Duodenal mucosa (tissue), 2 donors: ENCODE measurements around the gene C11orf21.
"Not testable (repeated sequence)": the region's sequence is repeated elsewhere in the genome, so short reads cannot be mapped to it uniquely, and the experiment has no call there.

Experiments used
- H3K27ac ChIP-seq: one replicate; pipeline ENCODE4 v1.7.0; 2013; ENCODE audit warnings: low read depth, low read length
- H3K27me3 ChIP-seq, 2 donors: one replicate each; pipeline ENCODE4 v1.7.0; 2013; ENCODE audit warnings: low read length in 2 of 2, control low read depth in 1 of 2; ENCODE audit not compliant: insufficient read depth in 2 of 2, control insufficient read depth in 1 of 2
- H3K36me3 ChIP-seq, 2 donors: one replicate each; pipeline ENCODE4 v1.7.0; 2013; ENCODE audit warnings: low read length in 2 of 2, control low read depth in 1 of 2; ENCODE audit not compliant: insufficient read depth in 2 of 2, control insufficient read depth in 1 of 2
- H3K4me1 ChIP-seq, 2 donors: one replicate each; pipeline ENCODE4 v1.7.0; 2013; ENCODE audit warnings: low read length in 2 of 2, control low read depth in 1 of 2; ENCODE audit not compliant: insufficient read depth in 2 of 2, control insufficient read depth in 1 of 2
- H3K4me3 ChIP-seq, 2 donors: one replicate each; pipeline ENCODE4 v1.7.0; 2013; ENCODE audit warnings: low read length in 2 of 2, low read depth in 1 of 2
- H3K9ac ChIP-seq, 2 donors: one replicate each; pipeline ENCODE4 v1.7.0; 2013; ENCODE audit warnings: low read length in 2 of 2, low read depth in 1 of 2
- H3K9me3 ChIP-seq, 2 donors: one replicate each; pipeline ENCODE4 v1.7.0; 2013; ENCODE audit warnings: low read length in 2 of 2, control low read depth in 1 of 2; ENCODE audit not compliant: control insufficient read depth in 1 of 2

C11orf21 gene

DNA sequence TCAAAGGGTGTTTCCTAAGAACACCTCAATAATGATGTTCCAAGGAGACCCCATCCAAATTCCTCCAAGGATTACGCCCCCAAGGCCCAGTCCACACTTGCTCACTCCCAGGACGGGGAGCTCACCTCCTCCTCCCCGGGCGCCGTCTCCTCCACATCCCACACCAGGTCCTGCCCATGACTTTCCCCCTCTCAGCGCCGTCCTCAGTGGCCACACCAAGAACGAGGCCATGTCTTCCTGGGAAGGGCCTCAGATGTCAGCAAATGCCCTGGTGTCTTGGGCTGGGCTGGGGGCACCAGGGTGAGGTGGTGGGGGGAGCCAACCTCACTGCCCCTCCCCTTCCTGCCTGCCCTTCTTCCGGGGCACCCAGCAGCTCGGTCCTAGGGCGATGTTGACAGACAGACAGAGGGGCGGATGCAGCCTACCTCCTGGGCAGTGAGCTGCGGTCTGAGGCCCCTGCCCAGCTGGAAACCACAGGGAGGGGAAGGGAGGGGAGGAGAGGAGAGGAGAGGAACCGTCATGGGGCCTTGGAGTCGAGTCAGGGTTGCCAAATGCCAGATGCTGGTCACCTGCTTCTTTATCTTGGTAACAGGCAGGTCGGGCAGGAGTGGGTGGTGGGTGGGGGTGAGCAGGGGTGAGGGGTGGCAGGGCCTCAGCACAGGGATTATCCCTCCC, at the start of gene C11orf21, which contains the start of gene TSPAN32:
Gene C11orf21, minus strand, starts transcription at position 288 of the 675 bp plus-strand sequence. Its CDS starts 110 bp downstream, at position 178.
Gene TSPAN32, plus strand, starts transcription at position 383 of the 675 bp plus-strand sequence. Its CDS starts 137 bp downstream, at position 520.
- Histone ChIP-seq H3K27me3 (no peaks in the 10 kb centered on the region), H3K9me3 (no peaks in the 10 kb centered on the region), H3K4me1 (peaks cover 6 to 19% of the 10 kb centered on the region in 2 donors), H3K4me3 (peak within 1 kb of the TSS in 1 of 2 donors; percentile 55), H3K9ac (peak within 1 kb of the TSS in 1 of 2 donors; percentile 25), H3K36me3 (no peaks in the 10 kb centered on the region), H3K27ac (no peak within 1 kb of the TSS)

DNA sequence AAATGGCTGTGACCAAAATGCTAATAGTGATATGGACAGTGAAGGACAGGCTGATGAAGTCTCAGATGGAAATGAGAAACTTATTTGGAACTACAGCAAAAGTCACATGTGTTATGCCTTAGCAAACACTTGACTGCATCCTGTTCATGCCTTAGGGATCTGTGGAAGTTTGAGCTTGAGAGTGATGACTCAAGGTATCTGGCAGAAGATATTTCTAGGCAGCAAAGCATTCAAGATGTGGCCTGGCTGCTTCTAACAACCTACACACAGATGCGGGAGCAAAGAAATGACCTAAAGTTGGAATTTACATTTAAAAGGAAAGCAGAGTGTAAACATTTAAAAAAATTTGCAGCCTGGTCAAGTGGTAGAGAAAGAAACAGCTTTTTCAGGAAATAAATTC, 47.3 kb upstream of the C11orf21 start:
- Histone ChIP-seq H3K36me3 (no peaks in the 10 kb centered on the region), H3K27ac (no peak overlapping the region), H3K27me3 (no peaks in the 10 kb centered on the region), H3K9ac (no peak overlapping the region), H3K4me3 (no peak overlapping the region), H3K4me1 (no peaks in the 10 kb centered on the region), H3K9me3 (no peaks in the 10 kb centered on the region)

DNA sequence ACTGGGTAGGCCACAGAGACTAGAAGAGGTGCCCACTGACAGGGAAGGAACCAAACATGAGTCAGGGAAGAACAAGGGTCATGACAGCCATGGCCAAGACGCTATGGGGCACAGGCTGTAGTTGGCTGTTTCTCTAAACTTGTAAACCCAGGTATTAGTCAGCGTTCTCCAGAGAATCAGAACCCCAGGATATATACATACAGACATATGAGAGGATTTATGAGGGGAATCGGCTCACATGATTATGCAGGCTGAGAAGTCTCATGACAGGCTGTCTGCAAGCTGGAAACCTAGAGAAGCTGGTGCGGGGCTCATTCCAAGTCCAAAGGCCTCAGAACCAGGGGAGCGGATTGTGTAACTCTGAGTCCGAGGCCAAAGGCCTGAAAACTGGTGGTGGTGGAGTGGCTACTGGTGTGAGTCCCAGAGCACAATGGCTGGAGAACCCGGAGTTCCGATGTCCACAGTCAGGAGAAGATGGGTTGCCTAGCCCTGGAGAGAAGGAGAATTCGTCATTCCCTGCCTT, 45.7 kb upstream of the C11orf21 start:
- no peak overlapping the region for H3K9ac ChIP-seq
- no peaks in the 10 kb centered on the region for H3K27me3 ChIP-seq
- no peak overlapping the region for H3K4me3 ChIP-seq
- H3K9me3 ChIP-seq, result no peaks in the 10 kb centered on the region
- no peaks in the 10 kb centered on the region for H3K36me3 ChIP-seq
- no peaks in the 10 kb centered on the region for H3K4me1 ChIP-seq
- H3K27ac ChIP-seq, result no peak overlapping the region

DNA sequence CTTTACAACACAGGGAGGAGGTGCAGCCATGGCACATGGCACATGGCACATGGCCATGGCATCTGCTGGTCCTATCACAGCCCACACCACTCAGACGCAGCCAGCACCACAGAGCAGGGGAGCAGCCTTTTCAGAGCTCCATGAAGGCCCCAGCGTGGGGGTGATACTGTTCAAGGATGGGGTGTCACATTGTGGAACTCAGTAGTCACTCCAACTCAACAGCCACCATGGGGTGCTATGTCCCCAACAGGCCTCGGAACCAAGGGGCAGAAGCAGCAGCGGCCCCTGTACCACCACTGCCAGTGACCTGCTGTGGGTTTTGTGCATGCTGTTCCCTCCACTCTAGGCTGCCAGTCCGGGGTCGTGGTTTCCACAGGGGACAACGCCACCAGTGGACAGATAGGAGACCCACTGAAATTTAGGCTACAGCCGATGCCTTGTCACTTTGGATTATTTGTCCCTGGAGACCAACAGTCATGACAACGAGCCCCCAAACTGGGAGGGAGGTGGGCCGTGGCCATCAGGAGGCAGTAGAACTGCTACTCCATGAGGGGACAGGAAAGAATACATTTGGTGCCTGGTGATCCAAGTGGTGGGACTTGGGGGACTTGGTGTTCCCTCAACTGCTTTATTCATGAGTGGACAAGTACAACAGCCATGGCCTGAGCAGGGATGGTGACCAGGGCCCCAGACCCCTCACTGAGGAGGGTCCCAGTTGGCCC, 45.0 kb upstream of the C11orf21 start:
- no peaks in the 10 kb centered on the region for H3K4me1 ChIP-seq
- no peaks in the 10 kb centered on the region for H3K36me3 ChIP-seq
- H3K9ac ChIP-seq, result no peak overlapping the region
- no peaks in the 10 kb centered on the region for H3K9me3 ChIP-seq
- H3K27me3 ChIP-seq, result no peaks in the 10 kb centered on the region
- H3K27ac ChIP-seq, result no peak overlapping the region
- no peak overlapping the region for H3K4me3 ChIP-seq

DNA sequence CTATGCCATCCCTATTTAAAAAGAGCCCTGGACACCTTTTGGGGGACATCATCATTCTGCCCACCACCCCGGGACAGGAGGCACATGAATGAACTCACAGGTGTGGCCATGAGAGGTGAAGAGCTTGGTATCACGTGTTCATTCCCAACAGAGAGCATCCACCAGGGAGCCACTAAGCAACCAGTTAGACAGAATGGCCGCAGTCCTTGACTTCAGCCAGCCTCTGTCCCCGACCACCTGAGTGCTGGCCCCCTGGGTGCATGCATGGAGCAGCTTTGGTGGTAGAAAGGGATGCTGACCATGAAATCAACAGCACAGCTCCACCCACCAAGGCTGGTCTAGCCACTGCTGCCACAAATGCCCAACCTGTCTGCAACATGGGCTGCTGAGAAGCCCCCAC, 44.3 kb upstream of the C11orf21 start:
- H3K4me3 ChIP-seq, result no peak overlapping the region

DNA sequence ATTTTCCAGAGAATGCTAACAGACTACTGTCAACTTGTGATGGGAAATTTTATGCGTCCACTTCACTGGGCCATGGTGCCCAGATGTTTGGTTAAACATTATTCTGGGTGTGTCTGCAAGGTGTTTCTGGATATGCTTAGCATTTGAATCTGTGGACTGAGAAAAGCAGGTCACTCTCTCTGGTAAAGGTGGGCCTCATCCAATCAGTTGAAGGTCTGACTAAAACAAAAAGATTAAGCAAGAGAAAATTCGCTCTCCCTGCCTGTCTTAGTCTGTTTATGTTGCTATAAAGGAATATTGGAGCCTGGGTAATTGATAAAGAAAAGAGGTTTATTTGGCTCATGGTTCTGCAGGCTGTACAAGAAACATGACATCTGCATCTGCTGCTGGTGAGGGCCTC, 43.3 kb upstream of the C11orf21 start:
- H3K27me3 ChIP-seq, result no peaks in the 10 kb centered on the region
- H3K4me1 ChIP-seq, result no peaks in the 10 kb centered on the region
- H3K36me3 ChIP-seq, result no peaks in the 10 kb centered on the region
- H3K4me3 ChIP-seq, result no peak overlapping the region
- H3K9me3 ChIP-seq, result no peaks in the 10 kb centered on the region
- H3K9ac ChIP-seq, result no peak overlapping the region
- no peak overlapping the region for H3K27ac ChIP-seq

More for the DNA sequence above, 44.3 kb upstream of the C11orf21 start:
- Histone ChIP-seq H3K27ac (no peak overlapping the region), H3K9ac (no peak overlapping the region), H3K4me1 (no peaks in the 10 kb centered on the region), H3K36me3 (no peaks in the 10 kb centered on the region), H3K27me3 (no peaks in the 10 kb centered on the region), H3K9me3 (no peaks in the 10 kb centered on the region)

DNA sequence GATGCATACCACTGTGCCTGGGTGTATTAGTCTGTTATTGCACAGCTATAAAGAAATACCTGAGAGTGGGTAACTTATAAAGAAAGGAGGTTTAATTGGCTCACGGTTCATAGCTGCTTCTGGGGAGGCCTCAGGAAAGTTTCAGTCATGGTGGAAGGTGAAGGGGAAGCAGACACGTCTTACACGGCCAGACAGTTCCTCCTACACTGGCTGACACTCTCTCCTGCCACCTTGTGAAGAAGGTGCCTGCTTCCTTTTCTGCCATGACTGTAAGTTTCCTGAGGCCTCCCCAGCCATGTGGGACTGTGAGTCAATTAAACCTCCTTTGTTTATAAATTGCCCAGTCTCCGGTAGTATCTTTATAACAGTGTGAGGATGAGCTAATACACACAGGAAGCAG, 41.8 kb upstream of the C11orf21 start:
- H3K9me3 ChIP-seq, result no peaks in the 10 kb centered on the region

DNA sequence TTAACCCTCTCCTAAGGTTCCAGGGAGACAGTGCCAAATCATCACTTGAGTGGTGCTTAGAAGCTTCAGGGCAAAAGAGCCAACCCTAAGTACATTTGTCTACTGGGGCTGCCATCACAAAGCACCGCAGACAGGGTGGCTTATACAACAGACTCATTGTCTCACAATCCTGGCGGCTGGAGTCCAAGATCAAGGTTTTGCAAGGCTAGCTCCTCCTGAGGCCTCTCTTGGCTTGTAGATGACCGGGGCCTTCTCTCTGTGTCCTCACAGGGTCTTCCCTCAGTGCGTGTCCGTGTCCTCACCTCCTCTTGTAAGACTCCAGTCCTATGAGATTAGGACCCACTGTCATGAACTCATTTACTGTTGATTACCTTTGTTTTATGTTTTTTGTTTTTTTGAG, 41.3 kb upstream of the C11orf21 start:
- Histone ChIP-seq H3K4me3 (no peak overlapping the region), H3K9me3 (no peaks in the 10 kb centered on the region), H3K4me1 (no peaks in the 10 kb centered on the region), H3K9ac (no peak overlapping the region), H3K27ac (no peak overlapping the region), H3K27me3 (no peaks in the 10 kb centered on the region), H3K36me3 (no peaks in the 10 kb centered on the region)

More for the DNA sequence above, 41.8 kb upstream of the C11orf21 start:
- Histone ChIP-seq H3K27ac (no peak overlapping the region), H3K36me3 (no peaks in the 10 kb centered on the region), H3K4me1 (no peaks in the 10 kb centered on the region), H3K4me3 (no peak overlapping the region), H3K9ac (no peak overlapping the region), H3K27me3 (no peaks in the 10 kb centered on the region)

DNA sequence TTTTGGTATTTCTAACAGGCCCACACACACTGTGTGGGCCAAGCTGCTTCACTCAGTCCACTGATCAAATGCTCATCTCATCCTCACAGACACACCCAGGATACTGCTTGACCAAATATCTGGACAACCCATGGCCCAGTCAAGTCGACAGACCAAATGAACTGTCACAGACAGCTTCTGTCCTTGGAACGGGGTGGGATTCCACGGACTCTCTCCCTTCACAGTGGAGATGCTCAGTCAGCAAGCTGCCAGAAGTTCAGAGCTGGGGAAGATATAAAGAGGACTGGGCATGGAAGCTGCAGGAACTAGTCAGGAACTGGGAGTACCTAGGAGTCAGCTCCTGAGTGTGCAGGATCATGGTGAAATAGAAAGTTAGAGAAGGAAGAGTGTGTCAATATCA, 40.8 kb upstream of the C11orf21 start:
- Histone ChIP-seq H3K36me3 (no peaks in the 10 kb centered on the region), H3K9me3 (no peaks in the 10 kb centered on the region), H3K4me1 (no peaks in the 10 kb centered on the region)

DNA sequence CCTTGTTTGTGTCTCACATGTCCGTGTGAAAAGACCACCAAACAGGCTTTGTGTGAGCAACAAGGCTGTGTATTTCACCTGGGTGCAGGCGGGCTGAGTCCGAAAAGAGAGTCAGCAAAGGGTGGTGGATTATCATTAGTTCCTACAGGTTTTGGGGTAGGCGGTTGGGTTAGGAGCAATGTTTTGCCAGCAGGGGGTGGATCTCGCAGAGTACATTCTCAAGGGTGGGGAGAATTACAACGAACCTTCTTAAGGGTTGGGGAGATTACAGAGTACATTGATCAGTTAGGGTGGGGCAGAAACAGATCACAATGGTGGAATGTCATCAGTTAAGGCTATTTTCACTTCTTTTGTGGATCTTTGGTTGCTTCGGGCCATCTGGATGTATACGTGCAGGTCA, 37.0 kb upstream of the C11orf21 start:
- not testable (repeated sequence) for H3K36me3 ChIP-seq, H3K9me3 ChIP-seq, H3K4me3 ChIP-seq, H3K4me1 ChIP-seq, H3K9ac ChIP-seq, H3K27ac ChIP-seq, H3K27me3 ChIP-seq

More for the DNA sequence above, 40.8 kb upstream of the C11orf21 start:
- no peak overlapping the region for H3K9ac ChIP-seq
- no peak overlapping the region for H3K4me3 ChIP-seq
- H3K27me3 ChIP-seq, result no peaks in the 10 kb centered on the region
- H3K27ac ChIP-seq, result no peak overlapping the region
